Activated CD4-positive, alpha-beta T cell treated with anti-CD3 and anti-CD28 coated beads, Interleukin-2, Interleukin-6, amounts not matched to agents 100 ng/mL and 50 ng/mL, durations not matched to agents 16 hours and 8 hours (primary cell): ENCODE data around the gene MCU.
A peak's percentile ranks its signal among the peaks of the same experiment; 100 is the strongest.
"Not testable (repeated sequence)": the region's sequence is repeated elsewhere in the genome, so short reads cannot be mapped to it uniquely, and the experiment has no call there.

Source experiments
- DNase-seq: peaks from one replicate; pipeline ENCODE4 v3.0.0-alpha.2; 2020

MCU gene

DNA sequence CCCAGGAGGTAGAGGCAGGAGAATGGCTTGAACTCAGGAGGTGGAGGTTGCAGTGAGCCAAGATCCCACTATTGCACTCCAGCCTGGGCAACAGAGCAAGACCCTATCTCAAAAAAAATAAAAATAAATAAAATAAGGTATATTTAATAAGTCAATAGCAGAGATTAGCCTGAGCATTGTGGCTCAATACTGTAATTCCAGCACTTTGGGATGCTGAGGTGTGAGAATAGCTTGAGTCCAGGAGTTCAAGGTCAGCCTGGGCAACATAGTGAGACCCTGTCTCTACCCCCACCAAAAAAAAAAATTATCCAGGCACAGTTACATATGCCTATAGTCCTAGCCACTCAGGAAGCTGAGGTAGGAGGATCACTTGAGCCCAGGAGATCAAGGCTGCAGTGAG is 163.2 kb downstream of the MCU start:
- no peak for DNase-seq

DNA sequence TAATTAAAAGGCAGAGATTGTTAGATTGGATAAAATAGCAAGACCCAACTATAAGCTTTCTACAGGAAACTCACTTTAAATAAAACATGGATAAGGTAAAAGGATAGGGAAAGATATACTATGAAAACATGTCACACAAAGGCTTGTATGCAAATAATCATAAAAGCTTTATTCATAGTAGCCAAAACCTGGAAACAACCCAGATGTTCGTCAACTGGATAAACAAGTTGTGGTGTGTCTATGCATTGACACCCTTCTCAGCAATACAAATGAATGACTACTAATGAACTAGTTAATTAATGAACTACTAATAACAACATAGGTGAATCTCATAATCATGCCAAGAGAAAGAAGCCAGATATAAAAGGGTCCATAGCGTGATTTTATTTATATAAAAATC is 163.8 kb downstream of the MCU start:
- no peak for DNase-seq

DNA sequence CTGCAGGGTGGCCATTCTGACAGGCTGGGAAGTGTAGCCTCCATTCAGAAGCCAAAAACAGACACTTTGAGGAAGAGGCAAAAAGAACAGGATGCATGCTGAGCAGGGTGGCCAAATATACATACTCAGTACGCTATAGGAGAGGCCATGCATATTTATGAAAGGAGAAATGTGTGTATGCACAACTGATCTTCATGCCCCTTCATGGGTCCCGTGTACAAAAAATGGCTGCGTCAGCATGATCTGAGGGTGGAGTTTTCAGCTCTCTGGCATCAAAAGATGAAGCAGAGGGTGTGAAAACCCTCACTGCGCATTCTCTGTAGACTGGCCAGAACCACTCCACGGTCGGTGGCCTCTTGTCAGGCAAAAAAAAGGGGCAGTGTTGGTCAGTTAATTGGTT is 166.1 kb downstream of the MCU start:
- no peak for DNase-seq

DNA sequence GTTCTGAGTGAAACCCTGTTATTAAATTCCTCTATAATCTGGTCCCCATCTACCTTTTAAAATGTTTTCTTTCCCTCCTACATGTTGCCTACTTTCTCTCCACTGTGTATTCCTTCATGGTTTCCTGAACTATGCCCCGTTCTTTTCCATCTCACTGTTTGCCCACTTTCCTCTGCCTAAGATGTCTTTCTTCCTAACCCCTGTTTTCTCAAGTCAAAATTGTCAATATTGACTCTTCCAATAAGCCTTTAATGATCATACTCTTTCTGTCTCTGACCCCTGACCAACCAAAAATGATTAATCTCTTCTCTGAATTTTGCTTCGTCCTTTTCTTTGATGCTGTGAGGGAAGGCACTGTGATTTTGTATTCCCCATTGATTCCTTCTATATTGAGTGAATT is 171.0 kb downstream of the MCU start:
- DNase-seq: no peak

DNA sequence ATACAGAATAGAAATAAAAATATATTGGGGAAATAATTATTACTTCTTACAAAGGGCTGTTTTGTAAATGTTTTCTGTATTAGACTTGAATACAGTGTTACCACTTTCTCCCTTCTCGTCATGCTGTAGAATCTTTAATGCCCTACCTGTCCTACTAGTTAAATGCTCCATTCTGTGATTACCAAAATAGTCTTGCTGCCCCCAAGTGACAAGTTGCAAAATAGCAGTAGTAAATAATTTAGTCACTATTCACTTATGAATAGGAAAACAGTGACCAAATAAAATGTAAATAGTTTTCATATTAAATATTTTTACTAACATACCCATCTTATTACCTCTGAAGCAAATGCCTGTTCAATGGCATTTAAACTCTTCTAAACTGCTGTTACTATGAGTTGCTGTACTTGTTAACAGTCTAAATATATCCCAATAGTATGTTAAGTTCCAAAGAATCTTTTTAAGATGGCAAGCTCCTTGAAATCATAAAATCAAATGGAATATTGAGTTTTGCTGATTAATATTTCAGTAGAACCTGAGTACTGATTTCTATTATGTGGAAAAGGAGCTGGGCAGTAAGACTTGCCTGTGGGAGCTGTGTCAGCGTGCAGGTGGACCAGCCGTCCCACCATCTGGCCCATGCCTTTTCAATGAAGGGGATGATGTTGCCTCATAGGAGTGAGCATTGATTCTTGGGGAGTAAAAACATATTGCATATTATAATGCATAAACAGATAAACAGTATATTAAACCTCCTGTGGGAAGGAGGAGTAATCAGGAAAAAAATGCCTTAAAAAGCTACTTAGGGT is 183.5 kb downstream of the MCU start:
- DNase-seq: peak; percentile 50

DNA sequence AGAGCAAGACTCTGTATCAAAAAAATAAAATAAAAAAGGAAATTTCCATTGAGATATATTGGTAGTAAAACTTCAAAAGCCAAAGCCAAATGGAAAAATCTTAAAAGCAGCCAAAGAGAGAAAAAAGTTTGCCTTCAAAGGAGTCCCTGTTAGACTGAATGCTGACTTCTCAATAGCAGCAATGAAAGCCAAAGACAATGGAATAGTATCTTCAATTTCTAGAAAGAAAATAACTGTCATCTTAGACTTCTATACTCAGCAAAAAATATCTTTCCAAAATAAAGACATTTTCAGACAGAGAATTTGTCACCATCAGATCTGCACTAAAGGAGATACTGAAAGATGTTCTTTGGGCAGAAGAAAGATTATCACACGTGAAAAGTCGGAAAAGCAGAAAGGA is 187.3 kb downstream of the MCU start:
- DNase-seq: no peak

DNA sequence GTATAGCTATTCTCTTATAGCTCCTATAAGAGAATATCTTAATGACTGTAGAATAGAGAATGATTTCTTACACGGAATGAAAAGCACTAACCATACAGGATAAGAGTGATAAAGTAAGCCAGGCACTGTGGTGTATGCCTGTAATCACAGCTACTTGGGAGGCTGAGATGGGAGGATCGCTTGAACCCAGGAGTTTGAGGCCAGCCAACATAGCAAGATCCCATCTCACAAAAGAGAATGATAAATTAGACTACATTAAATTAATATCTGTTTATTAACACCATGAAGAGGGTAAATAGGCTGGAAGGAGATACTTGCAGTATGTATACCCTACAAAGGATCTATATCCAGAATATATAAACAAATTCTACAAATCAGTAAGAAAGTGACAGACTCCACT is 189.3 kb downstream of the MCU start:
- DNase-seq: no peak

DNA sequence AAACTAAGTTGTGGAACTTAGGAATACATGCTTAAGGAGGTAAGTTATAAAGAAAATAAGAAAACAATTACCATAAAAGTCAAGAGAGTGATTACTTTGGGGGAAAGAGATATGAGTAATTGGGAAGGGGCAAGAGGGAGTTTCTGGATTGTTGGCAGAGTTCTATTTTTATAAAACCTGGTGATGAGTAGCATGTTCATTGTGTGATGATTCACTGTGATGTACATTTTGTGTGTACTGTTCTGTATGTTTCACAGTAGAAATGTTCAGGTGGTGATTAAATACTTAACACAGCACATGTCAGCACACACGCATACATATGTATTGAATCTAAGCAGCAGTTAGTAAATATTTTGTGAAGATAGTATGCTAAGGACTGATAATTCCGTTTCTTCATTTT is 191.9 kb downstream of the MCU start:
- DNase-seq: no peak

DNA sequence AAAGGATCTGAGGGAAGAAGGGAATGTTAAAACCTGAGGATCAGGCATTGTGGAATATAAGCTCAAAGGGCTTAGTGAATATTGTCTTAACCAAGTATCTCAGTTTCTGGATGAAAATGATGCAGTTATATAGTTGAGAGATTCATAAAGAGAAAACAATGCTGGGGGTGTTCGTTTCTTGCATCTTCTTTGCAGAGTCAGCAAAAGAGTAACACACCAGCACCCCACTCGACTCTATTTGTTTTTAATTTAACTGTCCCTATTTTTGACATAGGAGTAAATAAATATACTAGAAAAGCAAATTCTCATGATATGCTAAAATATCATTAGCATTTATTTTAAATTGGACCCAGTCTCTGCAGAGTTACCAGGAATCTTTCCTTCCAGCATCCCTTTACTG is 194.0 kb downstream of the MCU start:
- no peak for DNase-seq

DNA sequence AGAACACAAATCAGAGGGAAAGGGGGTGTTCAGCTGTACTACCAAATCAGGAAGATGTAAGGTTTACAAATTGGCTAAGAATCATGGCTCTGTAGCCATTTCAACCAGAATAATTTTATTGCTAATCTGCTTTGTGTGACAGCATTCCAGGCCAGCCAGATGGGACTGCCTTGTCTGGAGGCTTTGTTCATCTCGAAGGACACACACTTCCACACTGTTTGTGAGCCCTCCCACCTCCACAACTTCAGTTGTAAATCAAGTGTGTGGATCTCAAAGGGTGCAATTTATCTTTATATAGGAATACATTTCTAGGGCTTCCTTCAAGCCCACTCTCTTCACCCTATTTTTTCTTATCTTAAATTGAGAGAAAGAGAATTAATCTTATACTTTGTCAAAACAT is 194.7 kb downstream of the MCU start:
- no peak for DNase-seq

DNA sequence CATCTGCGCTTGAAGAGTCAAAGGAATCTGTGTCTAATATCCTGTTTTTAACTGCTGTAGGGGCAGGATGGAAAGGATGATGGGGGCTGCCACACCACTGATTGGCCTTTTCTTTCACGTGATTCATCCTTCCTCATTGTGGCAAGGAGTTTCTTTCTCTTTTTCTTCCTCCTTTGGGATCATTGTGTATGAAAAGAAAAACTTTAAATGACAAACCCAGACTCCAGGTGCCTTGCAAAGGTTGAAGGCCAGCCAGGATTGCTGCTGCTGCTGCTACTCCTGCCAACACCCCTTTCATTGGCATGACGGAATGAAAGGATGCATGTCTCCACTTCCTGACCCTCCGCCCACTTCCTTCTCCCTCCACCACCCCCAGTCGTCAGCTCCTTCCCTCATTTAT is 195.1 kb downstream of the MCU start:
- no peak for DNase-seq

DNA sequence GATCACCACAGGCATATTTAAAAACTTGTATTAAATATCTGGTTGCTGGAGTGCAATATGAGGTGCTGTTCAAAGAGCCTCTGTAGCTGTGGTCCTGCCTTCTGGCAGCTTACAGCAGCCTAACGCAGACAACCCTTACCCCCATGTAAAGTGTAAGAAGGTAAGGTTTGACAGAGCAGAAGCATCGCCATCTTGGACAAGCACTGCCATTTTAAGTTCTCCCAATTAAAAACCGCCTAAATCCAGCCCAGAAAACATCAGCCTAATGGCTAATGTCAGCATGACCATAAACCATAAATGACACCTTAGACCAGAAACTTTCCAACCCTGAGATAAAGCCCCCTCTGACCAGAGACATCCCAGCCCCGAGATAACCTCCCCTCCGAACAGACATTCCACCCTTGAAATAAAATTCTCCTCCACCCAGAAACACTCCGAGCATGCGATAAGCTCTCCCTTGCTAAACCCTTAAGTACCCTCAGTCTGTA is 196.3 kb downstream of the MCU start:
- DNase-seq: no peak

DNA sequence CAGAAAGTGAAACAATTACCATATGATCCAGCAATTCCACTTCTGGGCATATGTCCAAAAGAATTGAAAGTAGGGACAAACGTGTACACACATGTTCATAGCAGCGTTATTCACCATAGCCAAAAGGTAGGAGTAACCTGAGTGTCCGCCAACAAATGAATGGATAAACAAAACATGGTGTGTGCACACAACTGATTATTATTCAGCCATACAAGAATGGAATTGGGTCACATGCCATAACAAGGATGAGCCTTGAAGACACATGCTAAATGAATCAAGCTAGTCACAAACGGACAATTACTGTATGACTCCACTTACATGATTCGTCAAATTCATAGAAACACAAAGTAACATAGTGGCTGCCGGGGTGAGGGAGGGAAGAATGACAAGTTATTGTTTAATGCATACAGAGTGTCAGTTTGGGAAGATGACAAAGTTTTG is 197.5 kb downstream of the MCU start:
- DNase-seq: no peak

DNA sequence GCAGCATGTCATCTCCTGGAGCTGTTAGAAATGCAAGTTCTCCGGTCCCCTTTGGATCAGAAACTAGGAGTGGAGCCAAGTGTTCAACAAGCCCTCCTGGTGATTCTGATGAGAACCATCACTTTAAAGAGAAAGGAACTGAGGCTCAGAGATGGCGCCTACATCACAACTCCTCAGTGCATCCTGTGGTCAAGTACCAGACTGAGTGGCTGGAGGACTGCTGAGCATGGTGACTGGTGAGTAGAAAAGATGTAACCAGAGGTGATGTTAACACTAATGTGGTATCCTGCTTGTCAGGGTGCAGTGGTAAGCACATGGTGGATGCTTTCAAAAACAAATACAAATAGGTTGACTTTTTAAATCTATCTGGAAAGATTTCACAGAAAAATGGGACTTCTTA is 198.1 kb downstream of the MCU start:
- DNase-seq: no peak

DNA sequence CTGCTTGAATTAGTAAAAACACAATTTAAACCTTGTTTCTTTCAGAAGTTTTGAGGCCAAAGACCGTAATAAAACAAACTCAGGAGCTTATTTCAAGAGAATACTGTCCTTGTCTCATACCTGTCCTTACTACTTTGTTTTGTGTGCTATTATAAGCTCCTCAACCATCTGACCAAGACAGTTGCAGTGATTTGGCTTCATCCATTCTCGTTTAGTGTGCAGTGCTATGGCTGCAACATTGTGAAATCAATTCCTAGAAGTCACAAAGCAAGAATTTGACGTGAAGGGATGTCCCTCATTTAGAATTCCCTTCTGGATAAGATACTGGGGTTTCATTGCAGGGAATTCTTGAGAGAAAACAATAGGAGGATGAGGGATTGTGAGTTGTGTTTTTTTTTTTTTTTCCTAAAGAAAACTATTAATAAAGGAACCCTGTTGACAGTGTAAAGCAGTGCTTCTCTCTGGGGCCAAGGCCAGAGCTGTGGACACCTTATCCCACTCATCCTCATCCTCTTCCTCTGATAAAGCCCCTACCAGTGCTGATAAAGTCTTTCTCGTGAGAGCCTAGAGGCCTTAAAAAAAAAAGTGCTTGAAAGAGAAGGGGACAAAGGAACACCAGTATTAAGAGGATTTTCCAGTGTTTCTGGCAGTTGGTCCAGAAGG is 201.3 kb downstream of the MCU start, which contains the start of gene OIT3:
TSS of gene OIT3 (plus strand) at position 604 of the 663 bp plus-strand sequence. CDS start 60 bp downstream, outside the sequence.
- DNase-seq: no peak

DNA sequence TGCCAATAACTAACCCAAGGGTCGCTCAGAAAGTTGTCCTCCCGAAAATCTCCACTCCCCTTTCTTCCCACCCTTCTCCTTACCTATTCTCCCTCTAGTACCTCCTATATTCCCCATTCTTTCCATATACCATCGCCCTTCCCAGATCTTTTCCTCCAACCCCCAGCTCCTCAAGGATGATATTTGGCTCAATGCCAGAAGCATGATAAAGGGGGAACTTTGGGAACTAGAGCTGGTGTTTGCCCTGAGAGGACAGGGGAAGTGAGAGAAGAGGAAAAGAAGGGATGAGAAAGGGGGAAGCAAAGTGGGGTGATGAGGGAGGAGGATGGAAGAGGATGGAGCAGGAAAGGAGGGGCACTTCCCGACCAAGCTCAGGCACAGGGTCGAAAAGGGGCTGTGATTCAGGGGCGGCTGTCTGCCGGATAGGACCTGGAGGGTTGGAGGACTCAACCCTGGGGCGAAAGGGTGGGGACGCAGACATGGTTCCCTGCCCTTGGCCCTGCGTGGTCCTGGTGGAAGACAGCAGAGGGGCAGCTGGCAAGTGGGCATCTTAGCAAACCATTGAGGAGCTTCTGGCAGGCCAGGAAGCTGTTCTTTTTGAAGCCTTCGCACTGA is 203.4 kb downstream of the MCU start:
- DNase-seq: no peak

DNA sequence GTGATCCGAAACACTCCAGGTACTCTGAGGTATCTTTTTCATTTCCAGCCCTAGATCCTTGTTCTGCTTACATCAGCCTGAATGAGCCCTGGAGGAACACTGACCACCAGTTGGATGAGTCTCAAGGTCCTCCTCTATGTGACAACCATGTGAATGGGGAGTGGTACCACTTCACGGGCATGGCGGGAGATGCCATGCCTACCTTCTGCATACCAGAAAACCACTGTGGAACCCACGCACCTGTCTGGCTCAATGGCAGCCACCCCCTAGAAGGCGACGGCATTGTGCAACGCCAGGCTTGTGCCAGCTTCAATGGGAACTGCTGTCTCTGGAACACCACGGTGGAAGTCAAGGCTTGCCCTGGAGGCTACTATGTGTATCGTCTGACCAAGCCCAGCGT is 206.7 kb downstream of the MCU start:
- DNase-seq: no peak

DNA sequence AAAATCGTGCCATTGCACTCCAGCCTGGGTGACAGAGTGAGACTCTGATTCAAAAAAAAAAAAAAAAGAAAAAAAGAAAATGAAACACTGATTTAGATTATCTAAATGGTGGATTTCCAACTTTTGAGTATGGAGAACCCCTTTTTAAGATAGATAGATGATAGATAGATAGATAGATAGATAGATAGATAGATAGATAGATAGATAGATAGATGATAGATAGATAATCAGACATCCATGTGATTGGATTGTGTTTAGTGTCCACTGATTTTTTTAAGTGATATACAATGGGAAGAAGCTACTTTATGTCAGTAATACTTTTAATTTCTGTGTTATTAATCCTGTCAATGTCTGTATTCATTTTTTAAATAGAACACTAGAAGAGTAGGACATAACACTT is 207.6 kb downstream of the MCU start:
- no peak for DNase-seq

DNA sequence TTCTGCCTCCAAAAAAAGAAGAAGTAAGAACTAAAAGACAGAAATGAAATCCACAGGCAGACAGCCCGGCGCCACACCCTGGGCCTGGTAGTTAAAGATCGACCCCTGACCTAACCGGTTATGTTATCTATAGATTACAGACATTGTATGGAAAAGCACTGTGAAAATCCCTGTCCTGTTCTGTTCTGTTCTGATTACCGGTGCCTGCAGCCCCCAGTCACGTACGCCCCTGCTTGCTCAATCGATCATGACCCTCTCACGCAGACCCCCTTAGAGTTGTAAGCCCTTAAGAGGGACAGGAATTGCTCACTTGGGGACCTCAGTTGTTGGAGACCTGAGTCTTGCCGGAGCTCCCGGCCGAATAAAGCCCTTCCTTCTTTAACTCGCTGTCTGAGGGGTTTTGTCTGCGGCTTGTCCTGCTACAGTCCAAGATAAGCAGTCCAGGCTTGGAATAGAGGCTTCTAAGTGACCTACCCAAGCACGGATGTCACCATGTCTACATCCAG is 212.1 kb downstream of the MCU start:
- DNase-seq: not testable (repeated sequence)

DNA sequence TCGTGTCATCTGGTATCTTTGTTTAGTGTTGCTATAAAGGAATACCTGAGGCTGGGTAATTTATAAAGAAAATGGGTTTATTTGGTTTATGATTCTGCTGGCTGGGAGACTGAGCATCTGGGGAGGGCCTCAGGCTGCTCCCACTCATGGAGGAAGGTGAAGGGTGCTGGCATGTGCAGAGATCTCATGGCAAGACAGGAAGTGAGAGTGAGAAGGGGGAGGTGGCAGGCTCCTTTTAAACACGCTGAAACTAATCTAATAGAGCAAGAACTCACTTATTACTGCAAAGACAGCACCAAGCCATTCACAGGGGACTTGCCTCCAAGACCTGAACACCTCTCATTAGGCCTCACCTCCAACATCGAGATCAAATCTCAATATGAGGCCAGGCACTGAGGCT is 212.9 kb downstream of the MCU start:
- no peak for DNase-seq

DNA sequence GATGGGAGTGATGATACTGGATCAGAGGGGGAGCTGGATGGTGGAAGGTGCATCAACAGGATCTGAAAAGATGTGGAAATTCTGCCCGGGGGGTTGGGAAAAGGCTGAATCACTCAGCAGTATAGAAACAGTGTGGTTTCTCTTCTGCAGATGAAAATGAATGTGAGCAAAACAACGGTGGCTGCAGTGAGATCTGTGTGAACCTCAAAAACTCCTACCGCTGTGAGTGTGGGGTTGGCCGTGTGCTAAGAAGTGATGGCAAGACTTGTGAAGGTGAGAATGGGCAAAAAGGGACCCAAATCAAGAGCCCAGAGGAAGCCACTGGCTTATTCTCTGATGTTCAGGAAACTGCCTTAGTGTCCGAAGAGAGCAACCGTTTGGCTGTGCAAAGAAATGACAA is 214.5 kb downstream of the MCU start:
- no peak for DNase-seq

DNA sequence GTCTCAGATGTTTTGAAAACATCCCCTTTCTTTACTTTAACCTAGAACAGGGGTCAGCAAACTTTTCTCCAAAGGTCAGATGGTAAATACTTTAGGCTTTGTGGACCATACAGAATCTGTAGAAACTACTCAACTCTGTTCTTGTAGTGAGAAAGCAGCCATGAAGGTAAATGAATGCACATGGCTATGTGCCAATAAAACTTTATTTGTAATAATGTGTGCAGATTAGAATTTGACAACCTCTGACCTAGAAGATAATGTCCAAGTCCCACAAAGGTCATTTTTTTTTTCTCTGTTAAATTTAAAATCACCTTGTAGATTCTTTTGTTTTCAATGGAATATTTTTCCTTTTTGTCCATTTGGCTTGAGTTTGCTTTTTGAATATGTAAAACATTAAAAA is 218.8 kb downstream of the MCU start:
- DNase-seq: no peak

DNA sequence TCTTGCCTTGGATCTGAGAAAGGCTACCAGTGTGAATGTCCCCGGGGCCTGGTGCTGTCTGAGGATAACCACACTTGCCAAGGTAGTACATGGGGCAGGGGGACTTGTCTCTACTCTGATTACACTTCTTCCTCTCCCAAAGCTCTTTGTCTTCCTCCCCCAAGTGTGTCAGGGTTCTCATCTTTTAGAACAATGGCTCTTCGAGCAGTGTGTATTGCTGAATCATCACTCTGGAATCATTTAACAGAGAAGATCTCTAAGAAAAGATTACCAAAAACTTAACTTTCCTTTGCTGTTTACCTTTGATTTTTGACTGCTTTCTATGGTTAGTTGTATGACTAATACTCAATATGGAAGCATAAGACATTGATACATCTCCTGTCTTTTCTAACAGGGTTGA is 219.8 kb downstream of the MCU start:
- DNase-seq: no peak

DNA sequence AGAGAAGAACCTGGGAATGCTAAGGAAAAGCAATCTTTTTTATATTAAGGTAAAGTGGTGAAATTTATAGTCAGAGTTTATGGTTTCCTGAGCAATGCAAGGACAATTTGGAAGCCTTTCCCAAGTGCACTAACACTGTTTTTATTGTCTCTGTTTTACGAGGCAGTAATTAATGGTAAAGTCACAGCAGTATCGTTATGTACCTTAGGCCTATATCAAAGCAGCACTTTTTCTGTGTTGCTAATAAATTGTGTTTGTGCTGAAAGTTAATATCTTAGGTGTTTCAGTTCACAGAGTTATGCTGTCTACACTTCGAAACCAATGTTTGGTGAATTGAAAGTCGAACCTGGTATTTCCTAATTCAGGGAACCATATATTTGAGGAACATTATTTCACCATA is 220.8 kb downstream of the MCU start:
- no peak for DNase-seq
